ENCODE results near the gene OTUB1. TPM values are rescaled to one million over a fixed set of nuclear protein-coding genes. Genes with fewer than 3 reads are reported as not detected.
A peak's percentile ranks its signal among the peaks of the same experiment; 100 is the strongest.

OTUB1 gene
- total and polyA plus RNA-seq, 2 of the 13 experiments (the other 11 are each of a cell fraction or from before 2014, with no cell fraction given), result 58.8 to 130 TPM

- TF ChIP-seq MAF1 (CRISPR knock-in tag; IDR thresholded peaks at IDR 0.05; ENCODE audit: borderline replicate concordance) (peak; percentile 95; the same call in 1 of the 2 replicates), TRAFD1 (CRISPR knock-in tag; IDR thresholded peaks at IDR 0.05; ENCODE audit: borderline replicate concordance) (no peak), MLX (CRISPR knock-in tag; IDR thresholded peaks at IDR 0.05) (0 out of 2 replicates have a peak, but pooled peaks have one; percentile 27), ZNF777 (CRISPR knock-in tag; IDR thresholded peaks at IDR 0.05) (peak; percentile 51; the same call in 1 of the 2 replicates), SIX4 (CRISPR knock-in tag; IDR thresholded peaks at IDR 0.05) (peak; percentile 57; the same call in 1 of the 2 replicates), ZSCAN22 (CRISPR knock-in tag; IDR thresholded peaks at IDR 0.05) (no peak; the same call in 1 of the 2 replicates), ZNF83 (CRISPR knock-in tag; IDR thresholded peaks at IDR 0.05; ENCODE audit: borderline replicate concordance) (no peak), ZNF230 (CRISPR knock-in tag; IDR thresholded peaks at IDR 0.05) (peak; percentile 33; the same call in 1 of the 2 replicates), ZFP36L2 (CRISPR knock-in tag; IDR thresholded peaks at IDR 0.05) (no peak), ZNF263 (CRISPR knock-in tag; IDR thresholded peaks at IDR 0.05) (peak; percentile 94), KDM5A (IDR thresholded peaks at IDR 0.05; ENCODE audit: borderline replicate concordance, low read length) (peak; percentile 86), ZNF354B (CRISPR knock-in tag; IDR thresholded peaks at IDR 0.05) (no peak), ZMAT3 (CRISPR knock-in tag; conservative IDR thresholded peaks at IDR 0.05) (0 out of 2 replicates have a peak, but pooled peaks have one; percentile 80), ZNF460 (CRISPR knock-in tag; IDR thresholded peaks at IDR 0.05; ENCODE audit: borderline replicate concordance) (no peak), ZNF501 (CRISPR knock-in tag; IDR thresholded peaks at IDR 0.05) (peak; percentile 57; the same call in 1 of the 2 replicates), ZNF572 (CRISPR knock-in tag; IDR thresholded peaks at IDR 0.05) (peak; percentile 40; the same call in 1 of the 2 replicates), ZFY (CRISPR knock-in tag; IDR thresholded peaks at IDR 0.05) (peak; percentile 97), ATF2 (CRISPR knock-in tag; IDR thresholded peaks at IDR 0.05) (peak; percentile 83), JUND (CRISPR knock-in tag; IDR thresholded peaks at IDR 0.05) (peak; percentile 45; the same call in 1 of the 2 replicates), MATR3 (CRISPR knock-in tag; IDR thresholded peaks at IDR 0.05) (no peak), MYNN (CRISPR knock-in tag; IDR thresholded peaks at IDR 0.05; ENCODE audit: low read depth) (peak; percentile 81; the same call in 1 of the 2 replicates), THAP11 (CRISPR knock-in tag; IDR thresholded peaks at IDR 0.05) (peak; percentile 90), ZNF350 (CRISPR knock-in tag; IDR thresholded peaks at IDR 0.05; ENCODE audit: borderline replicate concordance, low read depth) (peak; percentile 66), ZNF121 (CRISPR knock-in tag; IDR thresholded peaks at IDR 0.05) (peak; percentile 61; the same call in 1 of the 2 replicates), IRX3 (CRISPR knock-in tag; IDR thresholded peaks at IDR 0.05; ENCODE audit: borderline replicate concordance, low read depth) (peak; percentile 58; the same call in 1 of the 2 replicates), U2AF1 (optimal IDR thresholded peaks at IDR 0.05; ENCODE audit: low read depth, low read length) (no peak), ZSCAN30 (CRISPR knock-in tag; IDR thresholded peaks at IDR 0.05) (peak; percentile 86; the same call in 1 of the 2 replicates), ZNF790 (CRISPR knock-in tag; IDR thresholded peaks at IDR 0.05; ENCODE audit: borderline replicate concordance) (peak; percentile 63; the same call in 1 of the 2 replicates)
Measured at GRCh38 chr11:63986156-63986931, at the start of gene OTUB1 (continued).
